ENCODE results near the gene RAB3IP. TPM values are rescaled to one million over a fixed set of nuclear protein-coding genes. Genes with fewer than 3 reads are reported as not detected.
"Not testable (repeated sequence)": the region's sequence is repeated elsewhere in the genome, so short reads cannot be mapped to it uniquely, and the experiment has no call there.

RAB3IP gene
- total RNA-seq, 4 donors from 2014 or later, result 24.1 to 38.4 (median 36.3) TPM

DNA sequence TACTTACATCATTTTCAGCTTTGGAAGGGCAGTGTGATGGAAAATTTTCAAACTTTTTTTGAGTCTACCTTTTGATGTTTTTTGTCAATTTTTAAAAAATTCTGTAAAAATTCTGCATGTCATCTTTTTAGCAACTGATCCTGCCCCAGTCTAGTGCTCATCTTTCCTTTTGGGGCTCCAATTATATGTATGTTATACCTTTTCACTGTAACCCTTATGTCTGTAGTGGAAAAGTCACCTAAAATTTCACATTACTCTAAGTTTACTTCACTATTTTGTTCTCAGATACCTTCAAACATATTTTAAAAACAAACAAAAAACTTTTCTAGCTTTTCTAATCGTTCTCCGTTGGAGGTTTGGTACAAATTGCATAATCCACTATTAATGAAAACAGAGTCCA is 53.9 kb downstream of the RAB3IP start:
- no peaks in the 10 kb centered on the region for H3K4me1 ChIP-seq
- H3K9me3 ChIP-seq, result peaks cover 22 to 25% of the 10 kb centered on the region in 2 donors
- no peak for DNase-seq
- no peaks in the 10 kb centered on the region for H3K27me3 ChIP-seq
- peaks cover 0 to 11% (median 0%) of the 10 kb centered on the region in 4 donors for H3K36me3 ChIP-seq
- TF ChIP-seq POLR2AphosphoS5 (IDR thresholded peaks at IDR 0.05) (no peak), POLR2A (IDR thresholded peaks at IDR 0.05) (no peak), EP300 (IDR thresholded peaks at IDR 0.05; ENCODE audit: low read depth) (no peak)
- TF ChIP-seq, protein P1, sequence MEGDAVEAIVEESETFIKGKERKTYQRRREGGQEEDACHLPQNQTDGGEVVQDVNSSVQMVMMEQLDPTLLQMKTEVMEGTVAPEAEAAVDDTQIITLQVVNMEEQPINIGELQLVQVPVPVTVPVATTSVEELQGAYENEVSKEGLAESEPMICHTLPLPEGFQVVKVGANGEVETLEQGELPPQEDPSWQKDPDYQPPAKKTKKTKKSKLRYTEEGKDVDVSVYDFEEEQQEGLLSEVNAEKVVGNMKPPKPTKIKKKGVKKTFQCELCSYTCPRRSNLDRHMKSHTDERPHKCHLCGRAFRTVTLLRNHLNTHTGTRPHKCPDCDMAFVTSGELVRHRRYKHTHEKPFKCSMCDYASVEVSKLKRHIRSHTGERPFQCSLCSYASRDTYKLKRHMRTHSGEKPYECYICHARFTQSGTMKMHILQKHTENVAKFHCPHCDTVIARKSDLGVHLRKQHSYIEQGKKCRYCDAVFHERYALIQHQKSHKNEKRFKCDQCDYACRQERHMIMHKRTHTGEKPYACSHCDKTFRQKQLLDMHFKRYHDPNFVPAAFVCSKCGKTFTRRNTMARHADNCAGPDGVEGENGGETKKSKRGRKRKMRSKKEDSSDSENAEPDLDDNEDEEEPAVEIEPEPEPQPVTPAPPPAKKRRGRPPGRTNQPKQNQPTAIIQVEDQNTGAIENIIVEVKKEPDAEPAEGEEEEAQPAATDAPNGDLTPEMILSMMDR (IDR thresholded peaks at IDR 0.05), result no peak
- WGBS, 2 donors (ENCODE audit: low coverage in 1 of 2), result 90 to 100% methylated on average over 2 of the region's 2 CpGs
- no peak overlapping the region for H3K27ac ChIP-seq
- in situ Hi-C loops (cut with MboI; ENCODE audit: low pct_ligation_motif_present in 1 of 4, low pct_unique_long_range_greater_than_20kb in 1 of 4, low sequenced_read_pairs in 3 of 4), result no loop called here
- H3K4me3 ChIP-seq, result no peak overlapping the region
- intact Hi-C loops (cut with DNase I; ENCODE audit: low total_unique reads), result no loop called here

DNA sequence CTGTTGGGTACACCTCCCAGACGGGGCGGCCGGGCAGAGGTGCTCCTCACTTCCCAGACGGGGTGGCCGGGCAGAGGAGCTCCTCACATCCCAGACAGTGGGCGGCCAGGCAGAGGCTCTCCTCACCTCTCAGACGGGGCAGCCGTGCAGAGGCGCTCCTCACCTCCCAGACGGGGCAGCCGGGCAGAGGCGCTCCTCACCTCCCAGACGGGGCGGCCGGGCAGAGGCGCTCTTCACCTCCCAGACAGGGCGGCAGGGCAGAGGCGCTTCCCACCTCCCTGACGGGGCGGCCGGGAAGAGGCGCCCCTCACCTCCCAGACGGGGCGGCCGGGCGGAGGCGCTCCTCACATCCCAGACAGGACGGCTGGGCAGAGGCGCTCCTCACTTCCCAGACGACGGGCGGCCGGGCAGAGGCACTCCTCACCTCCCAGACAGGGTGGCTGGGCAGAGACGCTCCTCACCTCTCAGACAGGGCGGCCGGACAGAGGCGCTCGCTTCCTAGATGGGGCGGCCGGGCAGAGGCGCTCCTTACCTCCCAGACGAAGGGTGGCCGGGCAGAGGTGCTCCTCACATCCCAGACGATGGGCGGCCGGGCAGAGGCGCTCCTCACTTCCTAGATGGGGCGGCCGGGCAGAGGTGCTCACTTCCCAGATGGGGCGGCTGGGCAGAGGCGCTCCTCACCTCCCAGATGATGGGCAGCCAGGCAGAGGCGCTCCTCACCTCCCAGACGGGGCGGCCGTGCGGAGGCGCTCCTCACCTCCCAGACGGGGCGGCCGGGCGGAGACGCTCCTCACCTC is 68.6 kb downstream of the RAB3IP start:
- intact Hi-C loops (cut with DNase I; ENCODE audit: low total_unique reads); H3K36me3 ChIP-seq; in situ Hi-C loops (cut with MboI; ENCODE audit: low pct_ligation_motif_present in 1 of 4, low pct_unique_long_range_greater_than_20kb in 1 of 4, low sequenced_read_pairs in 3 of 4); H3K27ac ChIP-seq; H3K4me3 ChIP-seq; H3K27me3 ChIP-seq; DNase-seq; H3K9me3 ChIP-seq; H3K4me1 ChIP-seq: not testable (repeated sequence)
- WGBS, 2 donors (ENCODE audit: low coverage in 1 of 2), result 95 to 100% methylated on average over 1 to 50 of the region's 62 CpGs

DNA sequence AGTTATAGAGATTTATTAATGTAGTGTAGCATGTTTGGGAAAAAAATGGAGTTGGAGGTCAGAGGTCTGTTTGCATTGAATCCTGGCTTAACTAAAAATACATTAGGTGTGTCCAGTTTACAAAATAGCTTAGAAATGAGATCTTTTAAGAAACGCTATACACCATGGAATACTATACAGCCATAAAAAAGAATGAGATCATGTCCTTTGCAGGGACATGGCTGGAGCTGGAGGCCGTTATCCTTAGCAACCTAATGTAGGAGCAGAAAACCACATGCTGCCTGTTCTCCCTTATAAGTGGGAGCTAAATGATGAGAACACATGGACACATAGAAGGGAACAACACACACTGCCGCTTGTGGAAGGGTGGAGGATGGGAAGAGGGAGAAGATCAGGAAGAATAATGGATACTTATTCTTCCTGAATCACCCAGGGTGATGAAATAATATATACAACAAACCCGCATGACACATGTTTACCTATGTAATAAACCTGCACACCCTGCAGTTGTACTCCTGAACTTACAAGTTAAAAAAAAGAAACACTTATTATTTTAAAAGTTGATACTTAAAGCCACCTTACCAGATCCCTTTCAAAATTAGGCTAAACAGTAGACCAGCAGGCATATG is 72.3 kb downstream of the RAB3IP start:
- WGBS, 2 donors (ENCODE audit: low coverage in 1 of 2), result 67 to 68% methylated on average over 4 of the region's 4 CpGs
- in situ Hi-C loops (cut with MboI; ENCODE audit: low pct_ligation_motif_present in 1 of 4, low pct_unique_long_range_greater_than_20kb in 1 of 4, low sequenced_read_pairs in 3 of 4) (no loop called here), intact Hi-C loops (cut with DNase I; ENCODE audit: low total_unique reads) (no loop called here)
- Histone ChIP-seq H3K4me1 (no peaks in the 10 kb centered on the region), H3K27ac (no peak overlapping the region), H3K4me3 (no peak overlapping the region), H3K9me3 (peaks cover 8 to 9% of the 10 kb centered on the region in 2 donors), H3K27me3 (no peaks in the 10 kb centered on the region), H3K36me3 (peaks cover 0 to 9% (median 2%) of the 10 kb centered on the region in 4 donors)
- TF ChIP-seq EP300 (IDR thresholded peaks at IDR 0.05; ENCODE audit: low read depth) (no peak), POLR2A (IDR thresholded peaks at IDR 0.05) (no peak), POLR2AphosphoS5 (IDR thresholded peaks at IDR 0.05) (no peak)
- TF ChIP-seq, protein P1 (IDR thresholded peaks at IDR 0.05), result no peak
- DNase-seq, result no peak

DNA sequence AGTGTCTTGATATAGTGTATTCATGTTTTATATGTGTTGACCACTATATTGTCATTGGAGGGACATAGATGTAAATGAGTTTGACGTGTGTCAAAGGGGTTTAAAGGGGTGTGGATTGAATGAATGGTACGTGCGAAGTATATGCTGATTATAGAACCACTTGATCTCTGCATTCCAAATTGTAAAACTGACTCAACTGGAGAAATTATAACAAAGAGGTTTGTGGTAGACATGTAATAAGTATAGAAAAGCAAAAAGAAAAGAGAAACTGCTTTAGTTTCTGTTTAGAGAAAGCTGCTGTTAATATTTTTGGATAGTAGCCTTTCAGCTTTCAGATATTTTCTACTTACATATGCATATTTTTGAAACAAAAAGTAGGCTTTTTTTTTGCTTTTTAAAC is 77.4 kb downstream of the RAB3IP start:
- H3K9me3 ChIP-seq, result no peaks in the 10 kb centered on the region
- H3K4me3 ChIP-seq, result no peak overlapping the region
- intact Hi-C loops (cut with DNase I; ENCODE audit: low total_unique reads), result no loop called here
- in situ Hi-C loops (cut with MboI; ENCODE audit: low pct_ligation_motif_present in 1 of 4, low pct_unique_long_range_greater_than_20kb in 1 of 4, low sequenced_read_pairs in 3 of 4), result no loop called here
- H3K27ac ChIP-seq, result no peak overlapping the region
- TF ChIP-seq EP300 (IDR thresholded peaks at IDR 0.05; ENCODE audit: low read depth) (no peak), POLR2AphosphoS5 (IDR thresholded peaks at IDR 0.05) (no peak)
- TF ChIP-seq, protein P1 (IDR thresholded peaks at IDR 0.05), result no peak
- H3K27me3 ChIP-seq, result no peaks in the 10 kb centered on the region
- no peak for DNase-seq
- peaks cover 0 to 11% (median 0%) of the 10 kb centered on the region in 4 donors for H3K36me3 ChIP-seq
- no peaks in the 10 kb centered on the region for H3K4me1 ChIP-seq
- WGBS, 2 donors (ENCODE audit: low coverage in 1 of 2), result 73 to 91% methylated on average over 3 of the region's 3 CpGs
